ENCODE data around the gene RAPGEF5. TPM values are rescaled to one million over a fixed set of nuclear protein-coding genes. Genes with fewer than 3 reads are reported as not detected.

RAPGEF5 gene
- polyA plus RNA-seq, 1 of the 3 experiments (the other 2 are of a cell fraction) = 1.2 TPM

DNA sequence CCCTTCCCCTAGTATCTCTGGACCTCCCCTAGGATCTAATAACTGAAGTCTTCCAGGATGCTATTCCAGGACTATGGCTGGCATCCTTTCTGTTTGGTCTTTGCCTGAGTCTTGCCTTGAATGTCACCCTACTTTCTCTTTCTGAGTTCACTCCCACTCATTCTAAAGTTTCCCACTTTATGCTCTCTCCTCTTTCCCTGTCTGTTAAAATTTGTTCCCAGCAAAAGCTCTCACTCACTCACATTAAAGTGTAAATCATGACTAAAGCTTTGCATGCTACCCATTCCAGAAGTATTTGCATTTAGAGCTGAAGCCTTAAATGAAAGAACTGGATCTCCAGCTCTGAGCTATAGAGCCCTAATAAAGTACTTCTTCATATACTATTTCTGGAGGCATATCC lies 42.1 kb upstream of the RAPGEF5 start:
- Histone ChIP-seq H3K9me2 (no peaks in the 10 kb centered on the region), H3K36me3 (replicated peaks in 1 of 2; ENCODE audit: control insufficient read depth in 1 of 2, insufficient read depth in 2 of 2, low read length in 1 of 2) (no peaks in the 10 kb centered on the region), H3K9ac (no peak overlapping the region), H4K20me1 (ENCODE audit: insufficient read depth) (no peaks in the 10 kb centered on the region), H2AFZ (ENCODE audit: low read depth) (no peak overlapping the region), H3K4me1 (ENCODE audit: control insufficient read depth in 1 of 2, insufficient read depth in 2 of 2, low read depth in 1 of 2, low read length in 1 of 2) (peaks cover 4 to 20% of the 10 kb centered on the region in 2 experiments), H3K27ac (ENCODE audit: low read depth in 2 of 2, low read length in 1 of 2) (peak overlapping the region in 1 of 2 experiments; percentile 58; a peak in 2 of 4 replicates), H3F3A (replicated peaks; ENCODE audit: insufficient read depth) (peaks cover 25% of the 10 kb centered on the region), H3K27me3 (ENCODE audit: insufficient read depth) (no peaks in the 10 kb centered on the region), H3K79me2 (ENCODE audit: insufficient read depth) (no peaks in the 10 kb centered on the region), H3K4me3 (ENCODE audit: low read depth in 2 of 2, low read length in 1 of 2) (no peak overlapping the region), H3K4me2 (peak overlapping the region; percentile 43; the same call in 1 of the 2 replicates), H3K9me3 (no peaks in the 10 kb centered on the region)
- DNase-seq = no peak
- no peak for TF ChIP-seq TCF12 (IDR thresholded peaks at IDR 0.05)
- no peak for TF ChIP-seq MEF2A (IDR thresholded peaks at IDR 0.05; ENCODE audit: borderline replicate concordance, low read depth)
- no peak for TF ChIP-seq GABPA (IDR thresholded peaks at IDR 0.05; ENCODE audit: low read depth)
- no peak for TF ChIP-seq FOSL2 (IDR thresholded peaks at IDR 0.05; ENCODE audit: borderline replicate concordance, low read depth)
- no peak for TF ChIP-seq SIN3A (IDR thresholded peaks at IDR 0.05; ENCODE audit: borderline replicate concordance, low read depth, low read length)
- TF ChIP-seq MXI1 (IDR thresholded peaks at IDR 0.05; ENCODE audit: low read depth, low read length) = no peak
- TF ChIP-seq YY1 (IDR thresholded peaks at IDR 0.05; ENCODE audit: low read depth) = no peak
- no peak for TF ChIP-seq SMC3 (IDR thresholded peaks at IDR 0.05; ENCODE audit: low read depth, low read length)
- TF ChIP-seq TAF1 (IDR thresholded peaks at IDR 0.05; ENCODE audit: borderline replicate concordance, low read depth, low read length) = no peak
- no peak for TF ChIP-seq EP300 (IDR thresholded peaks at IDR 0.05; ENCODE audit: borderline replicate concordance in 1 of 2, low read depth in 1 of 2, low read length in 1 of 2)
- ChIA-PET CTCF (interaction anchor here (0.9 to 1.1 kb wide), 2 partner anchors 9 to 21 kb away, joined by 3 read pairs; no protein-coding TSS in a partner anchor), POLR2A (no interaction called here)

DNA sequence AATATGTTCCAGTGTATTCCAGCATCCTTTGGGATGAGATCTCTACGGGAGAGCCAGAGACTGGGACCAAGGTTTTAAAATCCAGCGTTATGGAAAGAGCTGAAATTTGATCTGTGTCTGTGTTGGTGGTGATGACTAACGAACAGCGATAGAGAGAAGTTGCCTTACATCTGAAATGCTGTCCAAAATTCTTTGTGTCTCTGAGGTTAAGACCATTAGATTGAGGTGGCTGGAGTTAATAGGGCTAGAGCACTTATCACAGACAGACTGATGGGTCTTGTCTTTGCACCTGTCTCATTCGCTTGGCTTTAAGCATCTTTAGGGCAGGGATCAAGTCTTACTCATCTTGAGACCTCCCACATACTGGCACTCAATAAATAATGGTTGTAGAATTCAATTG lies 41.0 kb upstream of the RAPGEF5 start:
- CTCF ChIA-PET = interaction anchor here (1.0 kb wide), 1 partner anchor 315 kb away, joined by 3 read pairs; no protein-coding TSS in a partner anchor
- 12% methylated on average over 5 of the region's 5 CpGs for WGBS (ENCODE audit: low lambda C conversion rate)
- Histone ChIP-seq H3K9ac (no peak overlapping the region), H3K4me2 (peak overlapping the region; percentile 43), H3K4me1 (ENCODE audit: control insufficient read depth in 1 of 2, insufficient read depth in 2 of 2, low read depth in 1 of 2, low read length in 1 of 2) (peaks cover 12 to 20% of the 10 kb centered on the region in 2 experiments), H3K9me2 (no peaks in the 10 kb centered on the region), H3K79me2 (ENCODE audit: insufficient read depth) (no peaks in the 10 kb centered on the region), H3F3A (replicated peaks; ENCODE audit: insufficient read depth) (peaks cover 25% of the 10 kb centered on the region), H3K27me3 (ENCODE audit: insufficient read depth) (no peaks in the 10 kb centered on the region), H3K36me3 (replicated peaks in 1 of 2; ENCODE audit: control insufficient read depth in 1 of 2, insufficient read depth in 2 of 2, low read length in 1 of 2) (no peaks in the 10 kb centered on the region), H3K27ac (ENCODE audit: low read depth in 2 of 2, low read length in 1 of 2) (peak overlapping the region in 1 of 2 experiments; percentile 58; a peak in 2 of 4 replicates), H4K20me1 (ENCODE audit: insufficient read depth) (no peaks in the 10 kb centered on the region), H2AFZ (ENCODE audit: low read depth) (peak overlapping the region; percentile 2; the same call in 1 of the 2 replicates), H3K9me3 (no peaks in the 10 kb centered on the region), H3K4me3 (ENCODE audit: low read depth in 2 of 2, low read length in 1 of 2) (0 out of 4 replicates have a peak overlapping the region, but pooled peaks of 1 of the 2 experiments have one; percentile 13)
- no peak for DNase-seq
- POLR2A ChIA-PET = no interaction called here
- no peak for TF ChIP-seq FOXJ3 (CRISPR knock-in tag; IDR thresholded peaks at IDR 0.05)
- no peak for TF ChIP-seq IRF3 (IDR thresholded peaks at IDR 0.05; ENCODE audit: low read depth, low read length)
- peak; percentile 38 for TF ChIP-seq MAX (IDR thresholded peaks at IDR 0.05; ENCODE audit: low read depth)
- TF ChIP-seq, protein P1, sequence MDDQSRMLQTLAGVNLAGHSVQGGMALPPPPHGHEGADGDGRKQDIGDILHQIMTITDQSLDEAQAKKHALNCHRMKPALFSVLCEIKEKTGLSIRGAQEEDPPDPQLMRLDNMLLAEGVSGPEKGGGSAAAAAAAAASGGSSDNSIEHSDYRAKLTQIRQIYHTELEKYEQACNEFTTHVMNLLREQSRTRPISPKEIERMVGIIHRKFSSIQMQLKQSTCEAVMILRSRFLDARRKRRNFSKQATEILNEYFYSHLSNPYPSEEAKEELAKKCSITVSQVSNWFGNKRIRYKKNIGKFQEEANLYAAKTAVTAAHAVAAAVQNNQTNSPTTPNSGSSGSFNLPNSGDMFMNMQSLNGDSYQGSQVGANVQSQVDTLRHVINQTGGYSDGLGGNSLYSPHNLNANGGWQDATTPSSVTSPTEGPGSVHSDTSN (IDR thresholded peaks at IDR 0.05) = peak; percentile 97
- no peak for TF ChIP-seq MEF2A (IDR thresholded peaks at IDR 0.05; ENCODE audit: borderline replicate concordance, low read depth)
- TF ChIP-seq, protein P2, sequence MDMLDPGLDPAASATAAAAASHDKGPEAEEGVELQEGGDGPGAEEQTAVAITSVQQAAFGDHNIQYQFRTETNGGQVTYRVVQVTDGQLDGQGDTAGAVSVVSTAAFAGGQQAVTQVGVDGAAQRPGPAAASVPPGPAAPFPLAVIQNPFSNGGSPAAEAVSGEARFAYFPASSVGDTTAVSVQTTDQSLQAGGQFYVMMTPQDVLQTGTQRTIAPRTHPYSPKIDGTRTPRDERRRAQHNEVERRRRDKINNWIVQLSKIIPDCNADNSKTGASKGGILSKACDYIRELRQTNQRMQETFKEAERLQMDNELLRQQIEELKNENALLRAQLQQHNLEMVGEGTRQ (IDR thresholded peaks at IDR 0.05; ENCODE audit: borderline replicate concordance, low read depth, low read length) = no peak
- TF ChIP-seq TAF1 (IDR thresholded peaks at IDR 0.05; ENCODE audit: borderline replicate concordance, low read depth, low read length) = no peak
- TF ChIP-seq ELF1 (IDR thresholded peaks at IDR 0.05) = no peak
- peak; percentile 75 for TF ChIP-seq JUND (IDR thresholded peaks at IDR 0.05)
- peak; percentile 84 for TF ChIP-seq SIN3A (IDR thresholded peaks at IDR 0.05; ENCODE audit: borderline replicate concordance, low read depth, low read length)
- no peak for TF ChIP-seq NRF1 (IDR thresholded peaks at IDR 0.05; ENCODE audit: low read depth, low read length)
- TF ChIP-seq RCOR1 (IDR thresholded peaks at IDR 0.05; ENCODE audit: low read length) = no peak
- TF ChIP-seq FOXM1 (IDR thresholded peaks at IDR 0.05; ENCODE audit: low read depth) = peak; percentile 68
- no peak for TF ChIP-seq EZH2phosphoT487 (IDR thresholded peaks at IDR 0.05; ENCODE audit: borderline replicate concordance, low read depth)
- TF ChIP-seq FOSL2 (IDR thresholded peaks at IDR 0.05; ENCODE audit: borderline replicate concordance, low read depth) = peak; percentile 70; the same call in 1 of the 2 replicates
- TF ChIP-seq SMC3 (IDR thresholded peaks at IDR 0.05; ENCODE audit: low read depth, low read length) = no peak
- TF ChIP-seq USF1 (IDR thresholded peaks at IDR 0.05; ENCODE audit: borderline replicate concordance, low read depth) = no peak; the same call in 1 of the 2 replicates
- no peak for TF ChIP-seq GABPA (IDR thresholded peaks at IDR 0.05; ENCODE audit: low read depth)
- peak; percentile 31; the same call in 1 of the 2 replicates for TF ChIP-seq RXRA (IDR thresholded peaks at IDR 0.05; ENCODE audit: borderline replicate concordance, low read depth)
